HG02642 (cell line): ENCODE results near the gene DHX35.
"Not testable (repeated sequence)": the region's sequence is repeated elsewhere in the genome, so short reads cannot be mapped to it uniquely, and the experiment has no call there.

ENCODE experiments used
- ATAC-seq: cut with Tn5 transposase; IDR thresholded peaks from one replicate; pipeline ENCODE4 v1.9.1; 2021; ENCODE audit warnings: mild to moderate bottlenecking; ENCODE audit not compliant: unreplicated experiment, poor library complexity

Gene DHX35

DNA sequence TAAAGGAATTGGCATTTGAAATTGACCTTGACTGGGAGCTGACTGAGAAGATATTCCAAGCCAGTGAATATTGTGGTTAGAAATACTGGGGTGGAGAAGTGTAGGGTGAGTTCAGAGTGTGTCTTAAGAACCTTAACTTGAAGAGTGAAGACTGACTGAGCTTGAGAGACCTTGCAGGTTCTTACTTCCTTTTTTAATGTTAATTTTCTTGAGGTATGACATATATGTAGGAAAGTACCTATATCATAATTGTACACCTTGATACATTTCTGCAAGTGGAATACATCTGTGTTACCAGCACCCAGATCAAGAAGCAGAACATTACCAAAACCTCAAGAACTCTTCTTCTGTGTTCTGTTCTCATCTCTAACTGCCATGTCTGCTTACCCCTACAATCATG is 11.0 kb downstream of the DHX35 start:
- ATAC-seq, result no peak

DNA sequence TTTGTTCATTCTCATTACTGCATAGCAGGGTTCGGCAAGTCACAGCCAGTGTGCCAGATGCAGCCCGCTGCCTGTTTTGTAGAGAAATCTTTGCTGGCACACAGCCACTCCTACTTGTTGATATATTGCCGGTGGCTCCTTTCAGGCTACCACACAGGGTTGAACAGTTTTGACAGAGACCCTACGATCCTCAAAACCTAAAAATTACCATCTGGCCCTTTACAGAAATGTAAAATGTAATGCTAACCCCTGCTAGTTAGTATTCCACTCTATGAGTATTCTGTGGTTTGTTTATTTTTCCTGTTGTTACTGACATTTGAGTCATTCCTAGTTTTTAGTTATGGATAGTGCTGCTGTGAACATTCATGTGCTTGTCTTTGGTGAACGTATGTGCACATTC is 11.5 kb downstream of the DHX35 start:
- ATAC-seq, result no peak

DNA sequence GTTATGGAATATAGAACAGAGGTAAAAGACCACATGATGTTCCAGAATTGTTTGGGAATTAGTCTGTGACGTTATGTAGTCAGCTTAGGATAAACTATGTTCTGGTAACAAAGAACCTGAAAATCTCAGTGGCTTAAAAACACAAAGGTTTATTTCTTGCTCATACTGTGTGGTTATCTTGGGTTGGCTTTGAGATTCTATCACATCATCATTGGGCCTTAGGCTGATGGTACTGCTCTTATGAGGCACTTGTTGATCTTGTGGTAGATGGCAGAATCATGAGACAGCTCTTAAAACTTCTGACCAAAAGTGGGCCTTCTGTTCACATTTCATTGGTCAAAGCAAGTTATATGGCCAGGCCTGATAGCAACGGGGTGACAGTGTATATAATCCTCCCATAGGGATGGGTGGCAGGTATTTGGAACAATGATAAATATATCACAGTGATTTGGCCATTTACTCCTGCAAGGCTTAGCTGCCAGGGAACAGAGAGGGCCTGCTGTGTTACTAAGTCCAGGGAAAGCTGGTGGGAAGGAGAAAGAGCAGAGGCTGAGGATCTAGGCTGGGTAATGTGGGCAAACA is 13.5 kb downstream of the DHX35 start:
- no peak for ATAC-seq

DNA sequence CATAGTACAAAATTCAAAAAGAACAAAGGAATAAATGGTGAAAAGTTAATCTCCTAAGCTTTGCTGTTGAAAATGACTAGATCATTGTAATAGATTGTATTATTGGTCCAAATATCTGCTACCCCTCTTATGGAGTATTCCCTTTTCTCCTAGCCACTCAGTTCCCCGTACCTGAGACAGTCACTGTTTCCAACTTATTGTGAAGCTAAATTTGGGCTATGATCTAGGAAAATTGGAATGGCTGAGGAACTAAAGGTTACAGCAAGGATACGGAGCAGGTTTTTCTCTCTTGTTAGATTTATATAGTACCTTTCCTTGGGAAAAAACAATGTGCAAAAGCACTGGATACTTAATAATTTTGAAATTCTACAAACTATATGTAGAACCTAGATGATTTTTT is 17.3 kb downstream of the DHX35 start:
- no peak for ATAC-seq

DNA sequence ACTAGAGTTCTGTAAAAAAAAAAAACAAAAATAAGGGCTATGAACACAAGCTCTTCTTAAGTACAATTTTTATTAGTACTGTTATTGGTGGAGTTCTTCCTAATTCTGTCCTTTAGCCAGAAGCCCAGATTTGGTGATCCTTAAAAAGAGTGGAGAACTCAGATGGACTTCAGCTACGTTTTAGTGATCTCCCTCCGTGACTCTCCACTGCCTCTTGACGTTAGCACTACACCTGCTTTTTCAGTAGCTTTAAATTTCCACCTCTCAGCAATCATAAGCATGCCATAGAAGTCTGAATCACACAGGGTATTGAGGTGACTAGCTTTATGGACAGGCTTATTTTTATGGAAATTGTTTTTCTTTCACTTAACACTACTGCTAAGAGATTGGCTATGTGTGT is 17.7 kb downstream of the DHX35 start:
- ATAC-seq, result no peak

DNA sequence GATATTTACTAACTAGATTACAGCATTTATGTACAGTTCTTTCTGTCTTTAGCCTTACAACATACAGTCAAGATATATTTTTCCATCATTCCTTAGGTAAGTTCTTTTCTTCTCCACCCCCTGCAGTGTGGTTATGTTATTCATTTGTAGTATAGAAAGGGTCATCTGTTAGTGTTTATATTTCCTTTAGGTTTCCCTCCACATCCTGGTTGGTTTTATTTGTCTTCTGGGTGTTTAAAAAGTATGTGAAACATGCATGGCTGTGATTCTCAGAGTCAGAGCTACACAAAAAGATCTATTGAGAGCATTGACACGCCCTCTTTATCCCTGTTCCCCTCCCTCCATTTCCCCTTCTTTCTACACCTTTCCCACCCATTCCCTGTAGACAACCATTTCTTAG is 20.1 kb downstream of the DHX35 start:
- no peak for ATAC-seq

DNA sequence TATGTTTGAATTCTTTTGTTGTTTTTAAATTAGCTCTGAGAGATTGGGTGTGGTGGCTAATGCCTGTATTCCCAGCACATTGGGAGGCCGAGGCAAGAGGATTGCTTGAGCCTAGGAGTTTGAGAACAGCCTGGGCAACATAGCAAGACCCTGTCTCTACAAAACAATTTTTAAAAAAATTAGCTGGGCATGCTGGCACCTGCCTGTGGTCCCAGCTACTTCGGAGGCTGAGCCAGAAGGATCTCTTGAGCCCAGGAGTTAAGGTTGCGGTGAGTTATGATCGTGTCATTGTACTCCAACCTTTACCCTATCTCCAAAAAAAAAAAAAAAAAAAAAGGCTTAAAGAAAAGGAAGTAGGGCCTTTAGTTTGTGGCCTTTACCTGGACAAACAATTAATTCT is 22.9 kb downstream of the DHX35 start:
- ATAC-seq, result no peak

DNA sequence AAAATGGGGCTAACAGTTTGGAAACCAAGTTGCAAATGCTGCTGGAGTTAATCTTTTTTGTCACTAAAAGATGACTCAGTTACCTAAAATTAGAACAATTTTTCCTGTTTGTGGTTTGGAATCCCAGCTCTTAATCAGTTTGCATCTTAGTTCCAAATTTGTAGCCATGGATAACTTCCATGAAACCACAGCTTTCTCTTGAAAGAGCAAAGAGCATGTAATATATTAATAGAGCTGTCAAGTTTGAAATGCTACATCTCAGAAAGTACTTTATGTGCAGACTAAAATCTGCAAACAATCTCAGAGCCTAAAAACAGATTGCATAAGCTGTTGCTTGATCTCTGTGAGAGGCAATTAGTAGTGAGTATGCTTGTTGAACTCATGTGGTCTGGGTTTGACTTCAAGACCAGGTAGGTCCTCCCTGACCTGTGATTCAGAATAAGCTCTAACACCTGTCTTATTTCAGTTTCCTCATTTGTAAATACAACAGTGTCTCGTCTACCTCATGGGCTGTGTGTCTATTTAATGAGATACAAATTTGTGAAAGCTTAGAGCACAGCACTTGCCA is 23.5 kb downstream of the DHX35 start:
- ATAC-seq, result no peak

DNA sequence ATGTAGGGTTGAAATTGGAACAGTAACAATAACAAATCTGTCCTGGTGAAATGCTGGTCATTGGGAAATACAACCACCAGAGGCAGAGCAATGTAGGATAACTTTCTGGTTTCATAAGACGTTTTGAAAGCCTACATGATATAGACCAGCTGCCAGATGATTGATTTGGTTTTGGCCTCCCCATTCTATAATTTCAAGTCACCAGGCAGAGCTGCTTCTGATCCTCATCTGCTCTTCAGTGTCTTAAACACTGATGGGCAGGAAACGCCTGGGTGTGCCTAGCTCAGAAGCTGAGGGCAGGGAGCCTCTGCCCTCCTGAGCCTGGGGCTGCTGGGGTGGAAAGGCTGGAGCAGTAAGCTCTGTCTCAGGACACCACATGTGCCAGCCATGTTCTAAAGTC is 24.5 kb downstream of the DHX35 start:
- no peak for ATAC-seq

DNA sequence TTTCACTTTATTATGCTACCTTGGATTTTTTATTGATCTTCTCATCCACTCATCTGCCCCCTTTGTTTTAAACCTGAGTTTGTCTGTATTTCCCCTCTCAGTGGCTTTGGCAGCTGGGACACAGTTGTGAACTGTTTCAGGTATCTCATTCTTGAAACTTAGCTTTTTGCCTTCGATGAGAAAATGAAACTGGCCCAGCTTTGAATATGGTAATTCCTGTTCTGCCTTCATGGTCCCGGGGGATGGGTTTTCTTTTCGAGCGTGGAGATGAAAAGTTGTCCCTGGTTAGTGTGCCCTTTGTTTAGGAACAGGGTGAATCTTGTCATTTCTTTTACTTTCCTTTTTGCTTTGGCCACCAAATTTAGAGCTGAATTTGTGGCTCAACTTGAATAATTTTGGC is 25.6 kb downstream of the DHX35 start:
- peak; percentile 78 for ATAC-seq

DNA sequence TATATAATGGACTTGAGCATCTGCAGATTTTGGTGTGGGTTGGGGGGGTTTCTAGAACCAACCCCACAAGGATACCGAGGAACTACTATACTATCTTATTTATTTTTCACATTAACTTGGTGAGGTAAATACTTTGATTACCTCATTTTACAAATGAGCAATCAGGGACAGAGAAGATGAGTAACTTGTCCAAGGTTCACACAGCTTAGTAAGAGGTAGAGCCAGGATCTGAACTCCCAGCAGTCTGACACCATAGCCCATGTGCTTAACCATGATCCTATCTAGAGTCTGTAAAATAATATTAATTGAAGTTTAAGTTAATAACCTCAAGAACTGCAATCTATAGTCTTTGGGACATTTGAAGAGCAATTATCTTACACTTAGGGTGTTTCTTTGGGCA is 28.6 kb downstream of the DHX35 start:
- no peak for ATAC-seq

DNA sequence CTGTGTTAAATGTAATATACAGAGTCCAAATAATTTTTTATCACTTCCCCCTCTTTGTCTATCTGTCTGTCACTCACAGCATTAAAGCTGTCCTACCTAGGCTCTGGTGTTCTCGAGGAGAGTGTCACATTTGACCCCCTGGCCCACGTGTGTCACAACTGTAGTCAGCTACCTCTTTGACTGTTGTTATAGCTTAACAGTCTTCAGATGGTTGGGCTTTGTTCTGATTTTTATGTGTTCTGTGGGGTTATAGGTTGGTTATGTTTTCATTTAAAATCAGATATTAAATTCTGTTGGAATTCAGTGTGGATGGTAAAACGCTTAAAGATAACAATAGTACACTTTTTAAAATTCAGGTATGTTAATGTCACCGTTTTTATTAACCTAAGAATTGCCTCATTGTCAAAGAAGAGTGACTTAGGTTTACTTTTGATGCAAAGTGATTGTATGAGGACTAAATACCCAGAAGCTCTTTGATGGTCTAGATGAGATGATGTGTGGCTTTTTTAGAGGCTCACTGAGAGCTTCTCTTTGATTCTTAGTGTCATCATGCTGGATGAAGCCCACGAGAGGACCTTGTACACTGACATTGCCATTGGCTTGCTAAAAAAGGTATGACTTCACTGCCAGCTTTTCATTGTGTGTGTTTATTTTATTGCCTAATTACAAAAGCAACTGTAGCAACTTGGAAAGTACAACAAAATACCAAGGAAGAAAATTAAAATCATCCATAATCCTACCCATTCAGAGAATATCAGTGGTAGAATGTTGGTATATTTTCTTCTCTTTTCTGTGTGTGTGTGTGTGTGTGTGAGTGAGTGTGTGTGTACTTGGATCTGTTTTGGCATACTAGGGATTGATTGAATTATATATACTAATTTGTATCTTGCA is 29.9 kb downstream of the DHX35 start:
- no peak for ATAC-seq

DNA sequence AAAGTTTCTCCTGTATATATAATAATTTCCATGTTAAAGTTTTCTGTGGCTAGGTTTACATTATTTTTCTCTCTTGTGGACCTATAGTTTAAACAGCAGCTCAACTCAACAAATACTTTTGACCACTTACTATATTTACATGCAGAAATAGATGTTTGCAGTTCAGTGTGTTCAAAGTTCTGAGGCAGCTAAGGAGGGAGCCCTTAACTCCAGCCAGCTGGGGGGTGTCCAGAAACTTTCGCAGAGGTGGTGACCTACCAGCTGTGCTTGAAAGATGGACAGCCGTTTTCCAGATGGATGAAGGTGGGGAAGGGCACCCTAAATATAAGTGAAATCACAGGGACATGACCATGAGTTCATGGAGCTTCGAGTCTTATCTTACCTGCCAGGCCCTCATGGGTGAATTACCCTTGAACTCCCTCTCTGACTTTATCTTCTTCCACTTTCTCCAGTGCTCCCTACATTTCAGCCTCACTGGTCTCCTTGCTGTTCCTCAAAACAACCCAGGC is 33.4 kb downstream of the DHX35 start:
- ATAC-seq, result no peak

DNA sequence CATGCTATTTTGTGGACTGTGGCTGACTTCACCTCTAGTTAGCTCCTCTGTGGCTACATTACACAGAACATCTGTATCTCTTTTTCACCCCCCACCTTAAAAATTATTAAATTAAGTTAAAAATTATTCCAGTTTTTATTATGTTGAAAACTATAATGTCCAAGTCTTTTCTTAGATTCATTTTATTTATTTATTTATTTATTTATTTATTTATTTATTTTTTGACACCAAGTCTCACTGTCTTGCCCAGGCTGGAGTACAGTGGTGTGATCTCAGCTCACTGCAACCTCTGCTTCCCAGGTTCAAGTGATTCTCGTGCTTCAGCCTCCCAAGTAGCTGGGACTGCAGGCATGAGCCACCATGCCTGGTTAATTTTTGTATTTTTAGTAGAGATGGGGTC is 34.7 kb downstream of the DHX35 start:
- not testable (repeated sequence) for ATAC-seq

DNA sequence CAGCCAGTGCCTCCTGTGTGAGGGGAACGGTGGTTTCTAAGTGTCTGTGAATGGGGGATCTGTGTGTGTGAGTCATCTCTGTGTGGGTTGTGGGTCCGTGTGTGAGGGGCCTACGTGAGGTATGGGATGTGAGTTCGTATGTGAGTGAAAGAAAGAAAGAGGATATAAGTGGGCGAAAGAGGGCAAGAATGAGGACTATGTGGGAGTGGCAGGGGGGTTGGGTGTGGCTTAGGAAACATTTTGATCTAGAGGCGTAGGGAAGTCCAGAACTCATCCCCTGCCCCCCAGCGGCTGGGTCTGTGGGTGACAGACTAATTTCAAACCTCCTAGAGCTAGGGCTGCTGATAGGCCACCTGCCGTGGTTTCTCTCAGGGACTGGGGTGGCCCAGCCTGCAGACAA is 35.5 kb downstream of the DHX35 start:
- ATAC-seq, result peak; percentile 91

DNA sequence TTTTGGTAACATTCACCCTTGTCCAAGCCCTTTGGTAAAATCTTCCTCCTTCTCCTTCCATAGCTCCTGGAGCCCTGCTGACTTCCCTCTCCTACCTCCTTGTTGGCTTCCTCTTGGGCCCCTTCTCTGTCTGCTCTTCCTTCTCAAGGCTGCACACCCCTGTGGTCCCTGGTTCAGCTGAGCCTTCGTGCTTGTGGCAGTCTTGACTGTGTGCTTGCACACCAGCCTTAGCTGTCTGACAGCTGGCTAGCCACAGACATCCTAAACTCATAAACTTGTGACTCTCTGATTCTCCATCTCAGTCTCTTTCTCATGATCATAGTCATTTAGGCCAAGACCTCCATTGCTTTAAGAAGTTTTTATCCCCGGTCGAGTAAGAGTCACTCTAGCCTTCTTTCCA is 37.1 kb downstream of the DHX35 start:
- ATAC-seq, result no peak

DNA sequence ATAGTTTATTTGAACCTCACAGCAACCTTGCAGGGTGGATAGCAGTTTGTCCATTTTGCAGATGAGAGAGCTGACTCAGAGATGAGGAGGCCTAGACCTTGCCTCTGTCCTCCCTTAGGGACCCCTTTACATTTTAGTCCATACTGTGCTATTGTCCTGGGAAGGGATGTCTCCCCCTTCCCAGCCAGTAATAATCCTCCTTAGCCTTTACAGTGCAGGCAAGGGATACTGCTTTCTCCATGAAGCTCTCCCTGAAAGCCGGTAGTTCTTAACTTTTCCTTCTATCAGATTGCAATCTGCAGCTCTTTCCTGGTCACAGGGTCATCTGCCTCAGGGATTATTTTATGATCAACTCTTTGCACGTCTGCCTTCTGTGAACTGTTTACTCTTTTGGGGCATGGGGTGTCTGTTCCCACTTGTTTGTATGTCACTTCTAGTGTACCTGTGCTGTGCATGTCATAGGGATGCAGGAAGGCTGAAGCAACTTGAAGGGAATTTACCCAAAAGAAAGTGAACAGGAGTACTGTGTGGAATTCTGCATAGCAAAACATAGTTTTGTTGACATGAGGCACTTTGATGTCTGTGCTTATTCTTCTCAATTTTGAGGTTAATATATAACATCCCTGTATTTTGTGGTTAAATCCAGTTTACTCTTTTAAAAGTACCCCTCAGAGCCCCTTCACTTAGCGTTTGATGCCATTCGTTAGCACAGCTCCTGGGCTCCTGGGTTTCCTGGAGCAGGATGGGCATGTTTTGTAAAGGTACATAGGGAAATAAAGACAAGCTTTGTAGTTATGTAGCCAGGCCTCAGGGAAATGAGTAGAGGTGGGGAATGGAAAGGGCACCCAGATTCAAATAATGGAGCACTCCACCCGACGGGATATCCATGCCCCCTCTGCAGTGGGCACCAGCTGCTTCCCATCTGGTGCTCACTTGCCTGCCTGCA is 38.1 kb downstream of the DHX35 start:
- ATAC-seq, result no peak

DNA sequence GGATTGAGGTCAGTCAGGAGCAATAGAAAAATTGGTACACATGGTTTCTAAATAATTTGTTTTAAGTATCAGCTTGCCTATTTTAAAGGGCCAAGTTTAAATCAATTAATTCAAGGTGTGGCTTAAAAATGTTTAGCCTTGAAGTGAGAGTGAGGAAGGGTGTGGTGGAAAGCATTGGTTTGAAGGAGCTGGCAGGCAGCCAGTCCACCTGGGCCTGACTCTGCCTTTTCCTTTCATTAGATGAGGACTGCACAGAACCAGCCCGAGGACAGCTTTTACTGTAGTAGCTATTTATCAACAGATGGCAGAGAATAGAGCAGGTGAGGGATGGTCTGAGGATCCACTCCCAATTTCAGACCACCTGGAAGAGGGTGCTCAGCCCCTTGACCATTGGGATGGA is 42.4 kb downstream of the DHX35 start:
- no peak for ATAC-seq

DNA sequence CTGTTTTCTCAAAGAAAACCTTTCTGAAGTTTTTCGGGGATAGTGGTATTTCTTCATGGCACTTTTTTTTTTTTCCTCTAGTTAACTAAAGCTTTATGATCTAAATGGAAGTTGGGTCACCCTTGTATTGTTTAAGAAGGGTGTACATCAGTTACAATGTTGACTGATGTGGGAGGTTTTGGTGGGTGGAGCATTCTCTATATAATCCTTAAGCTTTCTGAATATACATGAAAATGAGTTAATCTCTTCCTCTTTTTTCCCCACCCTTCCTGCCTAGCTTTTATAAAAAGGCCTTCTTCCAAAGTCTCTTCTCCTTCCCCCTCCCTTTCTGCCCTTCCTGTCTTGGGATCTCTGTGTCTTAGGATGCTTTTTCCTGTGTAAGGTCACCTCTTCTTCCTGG is 47.2 kb downstream of the DHX35 start:
- ATAC-seq, result no peak

DNA sequence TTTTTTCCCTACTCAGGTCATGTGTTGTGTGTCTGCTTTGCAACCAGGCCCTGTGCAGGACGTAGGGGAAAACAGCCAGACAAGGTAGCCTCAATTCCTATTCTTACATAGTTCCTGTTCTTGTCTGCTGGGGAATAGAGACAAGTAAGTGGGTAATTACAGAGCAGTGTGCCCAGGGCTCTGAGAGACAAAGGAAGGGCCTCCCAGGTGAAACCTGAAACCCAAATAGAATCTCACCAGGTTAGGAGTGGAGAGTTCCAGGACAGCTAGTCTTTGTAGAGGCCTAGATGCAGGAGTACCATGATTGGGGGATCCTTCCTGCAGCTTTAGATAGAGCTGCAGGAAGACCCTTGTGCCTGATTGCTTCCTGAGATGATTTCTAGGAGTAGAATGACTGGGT is 48.4 kb downstream of the DHX35 start:
- ATAC-seq, result no peak
